Measurements from ENCODE around the gene CRYGD. TPM values are rescaled to one million over a fixed set of nuclear protein-coding genes. Genes with fewer than 3 reads are reported as not detected.

The CRYGD gene
- total and polyA plus RNA-seq, 7 donors, result not detected

GRCh38 chr2:208072250-208072892, 52.0 kb downstream of the CRYGD start:
- WGBS, 2 donors, result 26 to 33% methylated on average over 9 of the region's 9 CpGs
- intact Hi-C loops (cut with DNase I), result loop anchor here (2.0 to 5.0 kb wide), 2 partner anchors 326 to 445 kb away; partner anchors contain the start of gene METTL21A
- DNase-seq, result peak; percentile 78

More at GRCh38 chr2:208072250-208072892, 52.0 kb downstream of the CRYGD start:
- H3K4me3 ChIP-seq, result no peak overlapping the region
- H3K9me3 ChIP-seq, result no peaks in the 10 kb centered on the region
- H3K27ac ChIP-seq, result no peak overlapping the region
- no peaks in the 10 kb centered on the region for H3K27me3 ChIP-seq
- H3K4me1 ChIP-seq, result no peaks in the 10 kb centered on the region
- TF ChIP-seq CTCF (IDR thresholded peaks at IDR 0.05) (peak; percentile 31 to 80 (median 56)), POLR2A (IDR thresholded peaks at IDR 0.05) (no peak)
- H3K36me3 ChIP-seq, result no peaks in the 10 kb centered on the region

Other genes starting within 250 kb of the CRYGD start
- gene PLEKHM3, start 99.0 kb downstream of the CRYGD start, total RNA-seq, result 10 to 100 TPM; 29.1 to 47.9 (median 33.8) TPM
- 1 to 10 TPM; 1.2 to 3.7 (median 2.5) TPM for gene PLEKHM3, start 99.0 kb downstream of the CRYGD start, polyA plus RNA-seq
- gene CRYGC, start 5.3 kb upstream of the CRYGD start, total RNA-seq, result not detected
- not detected for gene CRYGC, start 5.3 kb upstream of the CRYGD start, polyA plus RNA-seq
- not detected for gene CRYGB, start 21.6 kb upstream of the CRYGD start, total RNA-seq
- not detected for gene CRYGB, start 21.6 kb upstream of the CRYGD start, polyA plus RNA-seq
- not detected for gene CRYGA, start 39.1 kb upstream of the CRYGD start, total RNA-seq
- gene CRYGA, start 39.1 kb upstream of the CRYGD start, polyA plus RNA-seq, result not detected
- not detected for gene C2orf80, start 65.5 kb upstream of the CRYGD start, total RNA-seq
- not detected for gene C2orf80, start 65.5 kb upstream of the CRYGD start, polyA plus RNA-seq
- gene IDH1, start 130.5 kb upstream of the CRYGD start, total RNA-seq, result 10 to 100 TPM; 34.2 to 46.4 (median 37.7) TPM
- gene IDH1, start 130.5 kb upstream of the CRYGD start, polyA plus RNA-seq, result 100 to 1,000 TPM; 133 to 287 (median 155) TPM
- 10 to 100 TPM; 22.1 to 27.2 (median 22.7) TPM for gene PIKFYVE, start 141.7 kb upstream of the CRYGD start, total RNA-seq
- 1 to 10 TPM; 3.2 to 8.1 (median 3.6) TPM for gene PIKFYVE, start 141.7 kb upstream of the CRYGD start, polyA plus RNA-seq